Occipital lobe (tissue), 2 donors: ENCODE results near the gene FGD3. TPM values are rescaled to one million over a fixed set of nuclear protein-coding genes. Genes with fewer than 3 reads are reported as not detected.

Experiments
- DNase-seq: peaks from one replicate; lab custom pipeline; 2025; lab: John Stamatoyannopoulos, UW
- total RNA-seq: library from RNA; depleted of rRNA; stranded (reverse); fragments of >200 nt; gene quantifications from one replicate; pipeline ENCODE4 v1.2.3, GENCODE V29; 2014

FGD3 gene
- total RNA-seq, 1 donor from 2014 or later: 14.2 TPM

- no peak for DNase-seq
Measured at GRCh38 chr9:93072383-93072795, 125.1 kb downstream of the FGD3 start.

GRCh38 chr9:93076101-93076791 is 128.9 kb downstream of the FGD3 start:
- DNase-seq: no peak

GRCh38 chr9:93076792-93077128 is 129.4 kb downstream of the FGD3 start:
- DNase-seq: no peak

- no peak for DNase-seq
Measured at GRCh38 chr9:93077367-93077766, 130.0 kb downstream of the FGD3 start.

- DNase-seq: no peak
Measured at GRCh38 chr9:93077811-93078210, 130.5 kb downstream of the FGD3 start.

- no peak for DNase-seq
Measured at GRCh38 chr9:93079371-93079770, 132.0 kb downstream of the FGD3 start.

- DNase-seq: no peak
Measured at GRCh38 chr9:93080406-93080805, 133.1 kb downstream of the FGD3 start.

- no peak for DNase-seq
Measured at GRCh38 chr9:93081081-93081529, 133.8 kb downstream of the FGD3 start.

GRCh38 chr9:93081931-93082330 is 134.6 kb downstream of the FGD3 start:
- no peak for DNase-seq

GRCh38 chr9:93082841-93083411 is 135.6 kb downstream of the FGD3 start:
- no peak for DNase-seq

GRCh38 chr9:93083592-93084470 is 136.5 kb downstream of the FGD3 start:
- DNase-seq: no peak

- DNase-seq: no peak
Measured at GRCh38 chr9:93084471-93084881, 137.2 kb downstream of the FGD3 start.

- no peak for DNase-seq
Measured at GRCh38 chr9:93085676-93086075, 138.4 kb downstream of the FGD3 start.

Other genes starting within 250 kb of the FGD3 start
- gene BICD2, start 182.7 kb upstream of the FGD3 start, total RNA-seq: 31.4 TPM
- gene ZNF484, start 69.5 kb upstream of the FGD3 start, total RNA-seq: 59.3 TPM
- 1.6 TPM for gene SUSD3, start 111.2 kb downstream of the FGD3 start, total RNA-seq
- gene CARD19, start 148.7 kb downstream of the FGD3 start, total RNA-seq: 15.3 TPM
- gene NINJ1, start 186.7 kb downstream of the FGD3 start, total RNA-seq: 7.5 TPM
- gene WNK2, start 236.6 kb downstream of the FGD3 start, total RNA-seq: 16.4 TPM